HG03439 (cell line): ENCODE results near the gene PDILT.

ENCODE experiments used
- ATAC-seq: cut with Tn5 transposase; IDR thresholded peaks from one replicate; pipeline ENCODE4 v1.9.1; 2021; ENCODE audit warnings: mild to moderate bottlenecking, moderate library complexity; ENCODE audit not compliant: unreplicated experiment

The PDILT gene

DNA sequence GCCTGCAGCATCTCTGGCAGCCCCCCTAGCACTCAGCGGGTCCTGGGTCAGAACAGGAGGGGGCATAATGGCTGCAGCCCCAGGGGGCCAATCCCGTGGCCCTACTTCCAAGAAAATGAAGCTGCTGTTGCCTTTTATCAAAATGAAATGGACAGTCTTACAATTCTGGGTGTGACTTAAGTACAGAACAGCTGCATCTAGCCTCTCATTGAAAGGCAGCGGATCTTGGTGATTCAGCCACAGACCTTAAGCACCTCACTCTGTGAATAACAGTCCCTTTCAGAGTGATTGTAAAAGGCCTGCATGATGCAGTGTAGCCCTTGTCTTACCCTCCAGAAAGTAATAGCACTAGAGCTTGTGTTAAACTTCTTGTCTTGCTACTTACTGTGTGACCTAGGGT, 40.5 kb downstream of the PDILT start:
- ATAC-seq = no peak

DNA sequence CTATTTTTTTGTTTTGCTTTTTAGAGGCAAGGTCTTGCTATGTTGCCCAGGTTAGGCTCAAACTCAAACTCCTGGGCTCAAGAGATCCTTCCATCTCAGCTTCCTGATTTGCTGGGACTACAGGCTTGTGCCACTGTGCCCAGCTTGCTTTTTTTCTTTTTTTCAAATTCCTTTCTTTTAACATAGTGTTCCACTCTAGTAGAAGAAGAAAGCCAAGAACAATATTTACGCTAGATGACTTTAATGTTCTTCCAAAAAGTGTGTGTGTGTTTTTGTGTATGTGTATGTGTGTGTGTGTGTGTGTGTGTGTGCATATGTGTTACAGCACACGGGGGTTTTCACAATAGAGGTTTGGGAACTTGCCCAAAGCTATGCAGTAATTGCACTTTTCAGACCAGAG, 41.3 kb downstream of the PDILT start:
- ATAC-seq = no peak

DNA sequence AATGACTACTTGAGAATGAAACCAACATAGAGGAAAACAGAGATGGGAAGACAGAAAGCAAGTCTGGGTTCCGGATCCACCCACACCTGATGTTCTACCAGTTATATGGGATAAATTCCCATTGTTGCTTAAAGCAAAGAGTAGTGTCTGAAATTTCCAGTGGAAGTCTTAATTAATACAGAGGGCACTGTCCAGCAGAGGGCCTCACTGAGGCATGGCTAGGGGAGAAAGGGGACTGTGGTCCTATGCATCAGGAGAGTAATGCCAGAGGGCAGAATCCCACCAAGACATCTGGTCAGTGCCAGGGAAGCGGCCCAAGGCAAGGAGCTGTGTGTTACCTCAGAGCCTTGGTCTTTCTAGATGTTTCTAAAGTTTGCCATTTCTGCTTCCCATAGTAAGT, 44.5 kb downstream of the PDILT start:
- no peak for ATAC-seq

DNA sequence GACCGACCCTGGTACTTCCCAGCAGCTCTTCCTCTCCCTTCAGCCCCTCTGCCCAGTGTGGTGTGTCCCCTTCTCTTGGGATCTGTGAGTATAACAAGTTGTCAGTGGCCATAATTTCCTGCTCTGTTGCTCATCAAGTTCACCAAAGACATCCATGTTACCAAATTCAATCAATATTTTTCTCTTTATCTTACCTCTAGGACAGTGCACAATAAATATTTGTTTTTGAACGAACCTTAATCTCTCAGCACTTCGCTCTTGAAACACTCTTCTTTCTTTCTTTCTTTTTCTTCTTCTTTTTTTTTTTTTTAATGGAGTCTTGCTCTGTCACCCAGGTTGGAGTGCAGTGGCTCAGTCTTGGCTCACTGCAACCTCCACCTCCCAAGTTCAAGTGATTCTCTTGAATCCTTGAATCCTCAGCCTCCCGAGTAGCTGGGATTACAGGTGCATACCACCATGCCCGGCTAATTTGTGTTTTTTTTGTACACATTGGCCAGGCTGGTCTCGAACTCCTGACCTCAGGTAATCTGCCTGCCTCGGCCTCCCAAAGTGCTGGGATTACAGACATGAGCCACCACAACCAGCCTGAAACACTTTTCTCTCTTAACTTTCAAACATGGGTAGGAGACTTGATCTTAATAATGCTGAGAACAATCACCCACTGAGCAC, 49.3 kb downstream of the PDILT start:
- no peak for ATAC-seq

DNA sequence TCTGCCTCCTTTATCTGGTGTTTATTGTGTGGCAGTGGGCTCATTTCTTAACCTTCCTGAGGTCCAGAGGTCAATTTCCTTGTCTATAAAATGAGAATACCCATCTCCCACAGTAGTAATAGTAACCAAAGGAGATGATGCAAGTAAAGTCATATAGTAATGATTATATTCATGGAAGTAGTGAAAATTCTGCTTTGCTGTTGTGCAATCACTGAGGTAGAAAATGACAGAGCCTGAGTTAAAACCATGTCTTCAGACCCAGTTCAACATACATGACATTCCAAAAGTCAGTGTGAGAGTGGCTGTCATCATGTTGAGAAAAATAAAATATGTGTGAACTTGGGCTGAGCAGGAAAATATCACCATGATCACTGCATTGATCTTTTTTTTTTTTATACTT, 51.2 kb downstream of the PDILT start:
- ATAC-seq = no peak

DNA sequence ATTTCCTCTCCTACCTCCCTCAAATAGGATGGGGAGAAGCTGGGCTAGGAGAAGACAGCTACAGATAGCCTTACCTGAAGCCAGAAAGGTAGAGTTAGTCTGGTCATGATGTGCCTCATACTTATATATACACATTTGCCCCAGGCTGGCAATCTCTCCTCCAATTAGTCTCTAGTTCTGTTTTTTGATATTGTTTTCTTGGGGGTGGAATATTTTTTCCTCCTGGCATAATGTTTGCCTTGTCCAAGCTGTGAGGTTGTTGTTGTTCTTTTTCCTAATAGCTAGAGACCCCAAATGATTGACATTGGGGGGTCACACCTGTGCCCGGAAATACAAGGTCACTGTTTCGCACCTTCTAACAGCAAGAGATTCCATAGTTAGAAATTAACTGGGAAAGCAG, 51.9 kb downstream of the PDILT start, which contains the start of gene UMOD:
TSS of gene UMOD (minus strand) at position 101 of the 400 bp plus-strand sequence. CDS start 1,978 bp downstream, outside the sequence.
- no peak for ATAC-seq

DNA sequence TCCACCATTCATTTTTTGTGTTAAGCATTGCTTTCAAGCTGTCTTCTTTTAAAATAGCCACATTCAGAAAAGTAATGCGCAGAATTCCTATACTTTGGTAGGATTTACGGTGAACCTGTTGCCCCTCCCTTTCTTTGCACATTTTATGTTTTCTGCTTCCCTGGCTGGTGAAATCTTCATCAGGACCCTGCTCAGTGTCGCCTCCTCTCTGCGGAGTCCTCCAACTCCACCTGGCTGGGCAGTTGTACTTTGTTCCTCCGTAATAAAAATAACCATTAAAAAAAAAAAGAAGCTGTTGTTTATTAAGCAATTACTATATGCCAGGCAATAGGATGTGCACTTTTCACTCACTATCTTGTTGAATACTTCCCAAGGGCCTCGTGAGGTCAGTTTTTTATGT, 54.9 kb downstream of the PDILT start:
- no peak for ATAC-seq

DNA sequence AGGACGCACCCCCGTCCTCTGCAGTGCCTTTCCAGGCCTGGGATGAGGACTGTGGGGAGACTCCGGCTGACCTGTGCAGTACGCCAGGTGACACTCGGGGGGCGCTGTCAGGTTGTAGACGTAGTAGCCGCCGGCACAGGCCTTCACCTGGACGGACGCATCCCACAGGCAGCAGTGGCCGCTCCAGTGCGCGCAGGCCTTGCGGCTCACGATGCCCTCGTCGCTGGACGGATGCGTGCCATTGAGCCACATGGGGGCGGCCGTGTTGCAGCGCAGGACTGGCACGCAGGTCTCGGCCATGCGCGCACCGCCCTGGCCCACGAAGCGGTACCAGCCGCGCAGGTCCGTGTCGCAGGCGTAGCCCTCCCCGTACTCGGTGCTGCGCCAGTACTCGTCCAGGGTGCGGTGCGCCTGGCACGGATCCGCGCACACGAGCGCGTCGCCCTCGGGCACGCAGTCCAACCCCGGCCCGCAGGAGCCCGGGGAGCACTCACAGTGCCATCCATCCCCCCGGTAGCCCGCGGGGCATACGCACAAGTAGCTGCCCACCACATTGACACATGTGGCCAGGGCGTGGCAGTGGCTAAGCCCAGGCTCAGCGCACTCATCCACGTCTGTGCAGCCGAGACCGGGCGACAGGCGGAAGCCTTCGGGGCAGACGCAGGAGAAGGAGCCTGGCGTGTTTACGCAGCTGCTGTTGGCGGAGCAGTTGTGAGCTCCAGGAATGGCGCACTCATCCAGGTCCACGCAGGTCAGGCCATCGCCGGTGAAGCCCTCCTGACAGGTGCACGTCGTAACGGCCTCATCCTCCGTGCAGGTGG, 56.0 kb downstream of the PDILT start:
- ATAC-seq = no peak

DNA sequence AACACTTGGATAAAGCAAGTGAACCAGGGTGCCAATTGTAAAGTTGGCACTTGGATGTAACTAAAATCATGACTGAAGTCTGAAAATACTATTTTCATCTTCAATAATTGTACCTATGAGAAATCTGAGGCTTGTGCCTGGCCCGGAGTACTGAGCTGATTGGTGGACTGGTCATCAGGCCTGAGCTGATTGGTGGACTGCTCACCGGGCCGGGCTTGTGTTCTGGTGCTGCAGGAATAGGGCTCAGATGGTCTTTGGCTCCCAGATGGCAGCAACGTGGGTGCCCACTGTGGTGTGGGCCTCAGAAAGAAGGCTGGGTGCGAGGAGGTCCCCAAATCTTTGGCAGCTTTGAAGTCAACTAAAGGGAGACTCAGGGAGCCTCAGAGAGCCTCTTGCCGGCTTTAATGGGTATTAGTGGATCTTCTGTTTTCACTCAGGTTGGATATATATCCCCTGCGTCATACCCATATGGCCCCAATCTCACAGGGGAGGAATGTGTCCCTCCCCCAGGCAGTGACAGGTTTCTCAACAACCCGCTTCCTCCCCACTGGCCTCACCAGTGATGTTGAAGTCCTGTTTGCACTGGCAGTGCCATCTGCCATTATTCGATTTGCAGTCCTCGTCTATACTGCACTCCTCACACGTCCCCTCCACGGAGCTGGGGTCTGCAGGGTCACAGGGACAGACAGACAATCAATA, 56.7 kb downstream of the PDILT start:
- no peak for ATAC-seq

DNA sequence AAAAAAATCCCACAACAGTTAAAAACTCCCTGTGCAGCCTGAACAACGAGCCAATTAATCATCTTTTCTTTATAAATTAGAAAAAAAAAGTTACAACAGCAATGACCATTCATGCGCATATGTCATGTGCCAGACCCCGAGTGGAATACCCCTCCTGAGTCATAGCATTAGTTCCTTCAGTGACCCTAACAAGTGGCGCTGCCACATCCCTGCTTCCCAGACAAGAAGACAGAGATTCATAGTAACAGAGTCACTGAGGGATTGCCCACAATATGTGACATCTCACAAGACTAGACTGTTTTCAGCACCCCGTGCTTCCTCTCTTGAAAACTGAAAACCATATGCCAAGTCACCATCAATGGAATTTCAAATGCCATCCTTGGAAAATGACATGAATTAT, 59.9 kb downstream of the PDILT start:
- ATAC-seq = no peak

DNA sequence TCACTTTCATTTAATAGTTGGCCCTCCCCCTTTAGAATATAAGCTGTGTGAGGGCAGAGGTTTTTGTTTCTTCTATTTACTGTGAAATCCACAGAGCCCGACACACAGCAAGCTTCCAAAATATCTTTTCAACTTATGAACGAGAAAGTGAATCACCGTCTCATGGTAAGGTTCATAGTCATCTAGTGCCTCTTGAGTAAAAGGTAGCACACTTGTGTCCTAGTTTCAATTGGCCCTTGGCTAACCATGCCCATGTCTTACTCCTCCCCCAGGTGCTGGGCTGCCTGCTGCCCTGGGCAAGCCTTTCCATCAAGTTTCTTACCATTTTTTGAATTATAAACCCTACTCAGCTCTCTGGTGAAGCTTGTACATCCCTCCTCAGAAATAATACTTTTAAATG, 64.8 kb downstream of the PDILT start:
- ATAC-seq = no peak

DNA sequence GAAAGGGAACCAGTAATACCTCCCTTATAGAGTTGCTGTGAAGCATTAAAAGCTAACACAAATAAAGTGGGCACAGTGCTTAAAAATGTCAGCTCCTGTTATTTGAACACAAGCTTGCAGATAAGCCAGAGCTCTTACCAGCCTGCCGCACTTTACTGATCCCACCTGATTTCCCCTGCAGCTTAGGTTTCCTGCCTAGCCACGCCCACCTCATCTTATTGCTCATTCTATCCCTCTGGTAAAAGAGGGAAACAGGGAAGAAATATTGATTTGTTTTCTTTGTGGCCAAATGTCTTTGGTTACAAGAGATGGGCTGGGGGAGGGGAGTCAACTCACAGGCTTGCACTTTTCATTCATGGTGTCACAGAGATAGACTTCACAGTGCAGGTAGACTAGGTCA, 67.6 kb downstream of the PDILT start:
- ATAC-seq = no peak

DNA sequence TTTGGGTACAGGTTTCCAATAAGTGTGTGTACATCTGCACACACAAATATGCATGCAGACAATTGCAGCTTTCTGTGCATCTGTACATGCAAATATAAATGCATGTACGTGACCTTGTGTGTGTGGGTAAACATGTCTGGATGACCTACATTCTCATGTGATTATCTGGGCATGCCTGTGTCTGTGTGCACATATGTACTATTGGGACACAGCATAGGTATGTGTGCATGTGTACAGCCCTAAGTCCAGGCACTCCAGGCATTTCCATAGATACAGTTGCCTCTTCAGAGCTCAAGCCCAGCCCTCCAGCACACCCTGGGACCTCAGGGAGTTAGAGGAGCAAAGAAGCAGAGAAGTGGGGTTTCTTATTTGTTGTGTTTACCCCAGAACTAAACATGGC, 70.1 kb downstream of the PDILT start:
- no peak for ATAC-seq

DNA sequence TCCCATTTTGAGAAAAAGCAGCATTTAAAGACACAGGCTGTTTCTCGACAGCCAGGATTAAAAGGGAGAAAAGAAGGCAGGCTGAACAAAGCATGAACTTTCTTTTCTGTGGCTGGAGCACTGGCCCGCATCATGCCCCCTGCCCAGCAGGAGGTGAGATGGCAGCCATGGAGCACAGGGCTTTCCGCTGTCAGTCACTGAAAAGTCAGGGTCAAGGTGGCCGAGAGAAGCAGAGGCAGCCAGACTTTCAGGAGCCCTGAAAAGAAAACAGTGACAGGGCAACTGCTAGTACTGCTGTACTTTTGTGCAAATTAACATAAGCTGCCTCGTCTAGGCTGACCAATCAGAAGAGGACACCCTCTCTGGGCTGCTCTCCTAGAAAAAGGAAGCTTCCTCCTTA, 71.4 kb downstream of the PDILT start:
- ATAC-seq = no peak

DNA sequence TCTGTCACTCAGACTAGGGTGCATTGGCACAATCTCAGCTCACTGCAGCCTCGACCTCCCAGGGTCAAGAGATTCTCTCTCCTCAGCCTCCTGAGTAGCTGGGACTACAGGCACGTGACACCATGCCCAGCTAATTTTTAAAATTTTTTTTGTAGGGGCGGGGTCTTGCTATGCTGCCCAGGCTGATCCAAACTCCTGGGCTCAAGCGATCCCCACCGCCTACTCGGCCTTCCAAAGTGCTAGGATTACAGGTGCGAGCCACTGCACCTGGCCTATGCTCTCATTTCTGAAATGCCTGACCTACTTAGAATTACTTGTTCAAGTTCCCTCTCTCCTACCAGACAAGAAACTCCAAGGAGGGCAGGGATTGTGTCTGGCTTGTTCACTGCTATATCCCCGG, 72.1 kb downstream of the PDILT start:
- no peak for ATAC-seq

DNA sequence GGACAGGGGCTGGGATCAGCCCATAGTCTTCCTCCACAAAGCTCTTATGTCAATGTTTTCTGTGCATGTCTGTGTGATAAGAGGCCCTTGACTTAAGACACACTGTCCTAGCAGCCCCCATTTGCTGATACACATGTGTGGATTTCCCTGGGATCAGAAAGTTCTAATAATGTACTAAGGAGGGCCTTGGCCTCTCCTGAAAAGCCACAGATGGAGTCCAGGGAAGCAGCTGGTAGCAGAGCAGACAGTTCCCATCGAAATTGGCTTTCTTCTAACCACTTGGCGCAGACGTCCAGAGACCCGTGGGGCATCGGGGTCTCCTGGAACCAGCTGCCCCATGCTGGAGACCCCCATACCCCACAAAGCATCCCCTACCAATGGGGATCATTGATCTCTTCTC, 72.9 kb downstream of the PDILT start:
- no peak for ATAC-seq

DNA sequence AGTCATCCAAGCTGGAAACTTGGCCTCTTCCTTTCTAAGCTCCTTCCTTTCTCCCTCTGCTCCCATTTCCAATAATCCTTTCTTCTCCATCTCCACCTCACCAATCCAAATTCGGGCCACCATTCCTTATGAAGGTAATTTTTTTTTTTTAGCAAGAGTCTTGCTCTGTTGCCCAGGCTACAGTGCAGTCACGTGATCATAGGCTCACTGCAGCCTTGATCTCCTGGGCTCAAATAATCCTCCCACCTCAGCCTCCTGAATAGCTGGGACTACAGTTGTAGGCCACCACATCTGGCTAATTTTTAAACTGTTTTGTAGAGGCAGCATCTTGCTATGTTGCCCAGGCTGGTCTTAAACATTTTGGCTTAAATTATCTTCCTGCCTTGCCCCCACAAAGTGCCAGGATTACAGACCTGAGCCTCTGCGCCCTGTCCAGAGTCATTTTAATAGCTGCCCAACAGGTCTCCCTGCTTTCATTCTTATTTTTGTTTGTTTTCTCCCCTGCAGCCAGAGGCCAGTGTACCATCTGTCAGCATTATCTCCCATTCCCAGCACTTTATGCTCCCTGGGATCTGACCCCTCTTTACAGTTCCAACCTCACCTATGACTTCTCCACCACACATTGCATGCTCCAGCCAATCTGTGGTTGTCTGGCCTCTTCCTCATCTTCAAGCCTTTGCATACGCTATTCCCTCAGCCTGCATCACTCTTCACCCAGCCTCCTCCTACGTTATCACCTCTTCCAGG, 75.0 kb downstream of the PDILT start:
- no peak for ATAC-seq

DNA sequence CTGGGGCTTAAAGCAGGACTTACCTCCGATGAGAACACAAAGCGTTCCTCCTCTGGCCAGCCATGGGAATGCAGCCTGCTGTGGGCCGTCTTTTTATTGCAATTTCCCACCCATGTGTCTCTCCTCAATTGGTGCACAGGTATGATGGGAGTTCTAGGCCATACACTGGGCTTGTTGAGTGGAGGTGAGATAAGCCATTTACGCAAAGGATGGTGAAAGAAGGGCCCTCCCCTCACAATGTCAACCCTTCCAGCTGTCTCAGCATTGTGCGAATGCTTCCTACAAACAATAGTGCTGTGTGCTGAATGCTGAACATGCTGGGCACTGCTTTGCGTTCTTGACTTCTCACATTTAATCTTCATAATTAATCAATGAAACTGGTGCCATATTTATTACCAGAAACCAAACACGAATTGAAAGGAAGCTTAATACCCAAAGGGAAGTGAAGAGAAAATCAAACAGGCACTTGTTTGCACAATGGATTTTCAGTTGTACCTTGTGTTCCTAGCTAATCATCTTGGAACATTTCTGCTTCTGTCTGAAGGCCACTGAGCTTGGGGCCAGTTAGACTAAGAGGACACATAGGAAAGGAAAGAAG, 77.0 kb downstream of the PDILT start, which contains the start of gene GP2:
TSS of gene GP2 (minus strand) at position 70 of the 598 bp plus-strand sequence. CDS start 1,082 bp downstream, outside the sequence.
- no peak for ATAC-seq

DNA sequence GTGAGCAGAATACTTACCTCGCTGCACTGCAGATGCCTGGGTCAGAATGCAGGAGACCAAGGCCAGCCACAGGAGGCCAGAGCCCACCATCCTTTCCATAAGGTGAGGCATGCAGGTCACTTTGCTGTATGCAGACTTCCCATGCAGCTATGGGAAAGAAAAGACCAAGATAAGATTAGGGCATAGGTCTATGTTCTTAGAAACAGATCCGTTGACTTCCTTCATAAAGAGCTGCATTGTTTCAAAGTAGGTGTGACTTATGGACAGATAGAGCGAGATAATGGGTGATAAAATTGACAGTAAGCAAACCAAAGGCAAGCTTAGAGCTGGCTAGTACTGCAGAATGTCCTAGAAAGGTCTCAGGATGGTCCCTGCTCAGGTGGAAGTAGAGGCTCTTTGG, 78.2 kb downstream of the PDILT start:
- no peak for ATAC-seq

DNA sequence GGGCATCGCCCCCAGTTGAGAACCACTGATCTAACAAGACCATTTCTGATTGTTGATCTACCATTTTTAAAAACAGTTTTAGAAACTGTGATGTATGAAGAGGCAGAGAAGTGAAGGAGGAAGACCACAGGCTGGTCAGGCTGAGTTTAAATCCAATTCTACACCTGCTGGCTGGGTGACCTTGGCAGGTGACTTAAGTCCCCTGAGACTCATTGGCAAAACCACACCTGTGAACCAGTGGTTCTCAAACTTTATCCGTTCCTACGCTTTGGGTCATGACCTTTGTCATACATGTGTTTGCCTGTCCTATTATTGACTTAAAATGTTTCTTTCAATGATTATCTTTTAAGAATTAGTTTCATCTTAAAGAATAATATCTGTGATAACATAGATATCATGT, 79.5 kb downstream of the PDILT start:
- no peak for ATAC-seq
